LNCaP clone FGC (cell line): ENCODE data around the gene ROR1.

ENCODE experiments used
- DNase-seq: peaks from one replicate; pipeline ENCODE4 v3.0.0-alpha.2; 2011; ENCODE audit warnings: low read depth
- H3K4me3 ChIP-seq: 2 replicates; pipeline ENCODE4 v1.5.1; 2011; ENCODE audit warnings: mild to moderate bottlenecking, low read depth, low read length, control low read depth
- TF ChIP-seq, protein P1 (sequence below): IDR thresholded peaks from 2 replicates; pipeline ENCODE4 v1.5.1; 2012; ENCODE audit warnings: mild to moderate bottlenecking; ENCODE audit not compliant: control insufficient read depth, insufficient read depth; ENCODE audit errors: extremely low read depth

Gene ROR1

DNA sequence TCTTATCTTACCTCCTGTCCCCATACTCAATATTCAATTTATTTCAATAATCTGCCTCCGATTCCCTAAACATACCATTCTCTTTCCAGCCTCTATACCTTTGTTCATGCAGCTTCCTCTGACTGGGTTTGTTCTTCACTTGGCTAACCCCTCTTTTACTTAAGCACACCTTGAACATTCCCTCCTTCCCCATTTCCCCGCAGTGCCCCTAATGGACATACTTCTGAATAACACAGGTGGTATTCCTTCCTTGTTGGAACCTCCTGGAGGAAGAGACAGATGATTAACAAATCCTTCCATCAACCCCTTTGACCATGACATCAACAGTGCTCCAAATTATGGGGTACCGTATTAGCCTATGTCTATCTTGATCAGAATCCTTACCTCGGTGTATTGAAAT is 239.6 kb downstream of the ROR1 start:
- TF ChIP-seq, protein P1, sequence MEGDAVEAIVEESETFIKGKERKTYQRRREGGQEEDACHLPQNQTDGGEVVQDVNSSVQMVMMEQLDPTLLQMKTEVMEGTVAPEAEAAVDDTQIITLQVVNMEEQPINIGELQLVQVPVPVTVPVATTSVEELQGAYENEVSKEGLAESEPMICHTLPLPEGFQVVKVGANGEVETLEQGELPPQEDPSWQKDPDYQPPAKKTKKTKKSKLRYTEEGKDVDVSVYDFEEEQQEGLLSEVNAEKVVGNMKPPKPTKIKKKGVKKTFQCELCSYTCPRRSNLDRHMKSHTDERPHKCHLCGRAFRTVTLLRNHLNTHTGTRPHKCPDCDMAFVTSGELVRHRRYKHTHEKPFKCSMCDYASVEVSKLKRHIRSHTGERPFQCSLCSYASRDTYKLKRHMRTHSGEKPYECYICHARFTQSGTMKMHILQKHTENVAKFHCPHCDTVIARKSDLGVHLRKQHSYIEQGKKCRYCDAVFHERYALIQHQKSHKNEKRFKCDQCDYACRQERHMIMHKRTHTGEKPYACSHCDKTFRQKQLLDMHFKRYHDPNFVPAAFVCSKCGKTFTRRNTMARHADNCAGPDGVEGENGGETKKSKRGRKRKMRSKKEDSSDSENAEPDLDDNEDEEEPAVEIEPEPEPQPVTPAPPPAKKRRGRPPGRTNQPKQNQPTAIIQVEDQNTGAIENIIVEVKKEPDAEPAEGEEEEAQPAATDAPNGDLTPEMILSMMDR = no peak
- no peak overlapping the region for H3K4me3 ChIP-seq

DNA sequence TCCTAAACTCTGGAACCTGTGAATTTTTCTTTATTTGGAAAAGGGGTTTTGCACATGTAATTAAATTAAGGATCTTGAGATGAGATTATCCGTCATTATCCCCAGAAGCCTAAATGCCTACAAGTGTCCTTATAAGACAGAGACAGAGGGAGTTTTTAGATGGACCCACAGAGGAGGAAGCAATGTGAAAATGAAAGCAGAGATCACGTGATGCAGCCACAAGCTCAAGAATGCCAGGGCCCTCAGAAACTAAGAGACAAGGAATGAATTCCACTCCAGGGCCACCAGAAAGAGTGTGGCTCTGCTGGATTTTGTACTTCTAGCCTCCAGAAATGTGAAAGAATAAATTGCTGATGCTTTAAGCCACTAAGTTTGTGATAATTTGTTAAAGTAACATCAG is 246.0 kb downstream of the ROR1 start:
- no peak for DNase-seq
- H3K4me3 ChIP-seq = no peak overlapping the region
- TF ChIP-seq, protein P1 = no peak

More for the DNA sequence above, 239.6 kb downstream of the ROR1 start:
- no peak for DNase-seq

DNA sequence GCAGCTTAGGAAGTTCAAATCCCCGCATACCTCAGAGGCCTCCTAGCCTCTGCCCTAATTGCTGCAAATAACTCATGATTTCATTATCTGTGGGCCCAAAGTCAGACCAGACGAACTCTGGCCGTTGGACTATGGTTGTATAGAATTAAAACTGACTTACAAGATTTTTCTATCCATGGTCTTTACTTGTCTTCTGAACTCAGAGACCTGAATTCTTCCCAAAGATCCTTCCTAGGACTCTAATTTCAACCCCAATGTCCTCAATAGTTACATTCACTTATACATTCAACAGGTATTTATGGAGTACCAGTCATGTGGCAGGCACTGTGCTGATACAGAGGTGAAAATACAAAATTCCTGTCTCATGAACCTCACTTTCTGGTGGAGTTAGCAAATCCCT is 247.2 kb downstream of the ROR1 start:
- DNase-seq = no peak

DNA sequence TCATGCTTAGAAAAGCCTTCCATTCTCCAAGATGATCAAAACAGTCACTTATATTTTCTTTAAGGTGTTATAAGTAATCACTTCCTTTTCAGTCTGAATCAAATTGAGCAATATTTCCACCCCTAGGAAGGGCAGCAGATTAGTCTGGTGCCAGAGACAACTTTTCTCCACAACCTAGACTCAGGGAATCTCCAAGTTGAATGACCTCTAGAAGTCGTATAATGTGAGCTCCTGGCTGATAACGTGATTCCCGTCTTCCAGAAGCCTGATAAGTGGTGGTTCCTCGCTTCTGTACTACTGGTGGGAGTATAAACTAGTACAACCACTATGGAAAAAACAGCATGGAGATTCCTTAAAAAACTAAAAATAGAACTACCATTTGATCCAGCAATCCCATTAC is 251.2 kb downstream of the ROR1 start:
- TF ChIP-seq, protein P1 = no peak
- no peak for DNase-seq
- H3K4me3 ChIP-seq = no peak overlapping the region

More for the DNA sequence above, 247.2 kb downstream of the ROR1 start:
- H3K4me3 ChIP-seq = no peak overlapping the region
- TF ChIP-seq, protein P1 = no peak

DNA sequence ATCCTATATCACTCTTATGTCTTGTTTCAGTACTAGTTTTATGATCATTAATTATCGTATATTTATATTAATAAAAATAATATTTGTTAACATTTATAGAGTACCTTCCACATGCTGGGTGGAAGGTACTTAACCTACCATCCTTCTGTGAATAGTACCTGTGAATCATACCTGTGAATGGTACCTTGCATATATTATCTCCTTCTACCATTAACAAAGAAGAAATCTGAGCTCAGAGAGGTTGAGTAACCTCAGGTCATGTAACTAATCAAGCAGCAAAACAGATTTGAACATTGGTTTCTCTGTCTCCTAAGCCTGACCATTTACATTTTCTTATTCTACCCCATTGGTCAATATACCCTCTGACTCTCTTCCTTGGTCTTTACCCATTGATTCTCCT is 255.2 kb downstream of the ROR1 start:
- TF ChIP-seq, protein P1 = no peak
- no peak for DNase-seq
- no peak overlapping the region for H3K4me3 ChIP-seq

DNA sequence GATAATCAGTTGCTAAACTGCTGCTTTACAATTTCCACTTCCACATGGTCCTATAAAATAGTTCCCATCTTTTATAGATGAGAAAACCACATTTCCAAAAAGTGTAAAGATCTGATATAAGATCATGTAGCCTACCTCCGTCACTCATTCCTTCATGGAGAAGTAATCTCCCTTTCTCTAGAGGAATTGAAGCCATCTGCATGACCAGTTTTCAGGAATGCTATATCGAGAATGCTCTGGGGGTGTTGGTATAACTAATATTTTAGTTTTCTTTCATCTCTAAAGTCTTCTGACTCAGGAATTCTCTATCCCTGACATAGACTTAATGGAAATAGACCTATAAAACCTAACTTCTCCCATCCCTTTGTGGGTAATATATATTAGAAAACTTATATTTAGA is 256.6 kb downstream of the ROR1 start:
- H3K4me3 ChIP-seq = no peak overlapping the region
- TF ChIP-seq, protein P1 = no peak
- DNase-seq = no peak

DNA sequence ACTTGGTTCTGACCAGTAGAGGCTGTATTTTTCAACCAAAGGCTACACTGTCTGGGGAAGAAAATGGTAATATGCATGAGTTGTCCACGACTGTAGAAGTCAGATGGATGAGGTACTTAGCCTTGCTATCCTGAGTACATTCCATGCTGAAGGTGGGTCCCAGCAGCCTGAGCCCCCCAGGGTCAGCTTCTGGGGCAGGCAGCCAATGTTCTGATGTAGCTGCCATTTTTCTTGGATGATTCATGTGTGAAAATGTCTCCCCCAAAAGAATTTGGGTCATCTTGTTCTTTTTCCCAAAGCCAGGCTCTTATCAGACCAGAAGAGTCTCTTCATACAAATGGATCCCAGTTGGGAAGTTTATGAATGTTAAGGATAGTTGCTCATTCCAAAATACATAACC is 257.4 kb downstream of the ROR1 start:
- H3K4me3 ChIP-seq = no peak overlapping the region
- TF ChIP-seq, protein P1 = no peak
- no peak for DNase-seq
